Measurements from ENCODE around the gene CFAP107. TPM values are rescaled to one million over a fixed set of nuclear protein-coding genes. Genes with fewer than 3 reads are reported as not detected.

CFAP107 gene
- total and polyA plus RNA-seq, 11 donors: not detected

DNA sequence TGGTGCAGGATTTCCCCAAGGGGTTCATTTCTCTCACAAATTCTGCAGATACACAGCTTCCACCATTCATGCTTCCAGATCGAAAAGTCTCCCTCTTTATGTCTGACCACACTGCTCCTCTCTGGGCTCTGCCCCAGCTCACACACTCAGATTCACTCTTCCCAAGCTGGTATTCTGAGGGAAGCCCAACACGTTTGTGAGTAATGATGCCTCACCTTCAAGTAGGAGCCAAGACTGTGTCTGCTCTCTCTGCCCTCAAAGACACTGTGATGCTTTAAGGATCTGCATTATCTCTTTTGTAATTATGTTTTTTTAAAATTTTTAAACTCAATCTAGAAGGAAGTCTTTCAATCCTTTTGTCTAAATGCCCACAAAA lies 65.4 kb downstream of the CFAP107 start:
- no peak overlapping the region for H3K27ac ChIP-seq
- intact Hi-C loops (cut with DNase I): no loop called here
- H3K36me3 ChIP-seq: no peaks in the 10 kb centered on the region
- H3K4me3 ChIP-seq: no peak overlapping the region
- H3K27me3 ChIP-seq: peaks cover 0 to 13% (median 0%) of the 10 kb centered on the region in 9 donors
- ATAC-seq: no peak
- no peaks in the 10 kb centered on the region for H3K4me1 ChIP-seq
- WGBS, 4 donors: 34 to 59% (median 51%) methylated on average over 2 of the region's 2 CpGs
- peaks cover 0 to 5% (median 0%) of the 10 kb centered on the region in 12 donors for H3K9me3 ChIP-seq
- no peak for DNase-seq
- TF ChIP-seq POLR2A (IDR thresholded peaks at IDR 0.05): no peak
- TF ChIP-seq, protein P1, sequence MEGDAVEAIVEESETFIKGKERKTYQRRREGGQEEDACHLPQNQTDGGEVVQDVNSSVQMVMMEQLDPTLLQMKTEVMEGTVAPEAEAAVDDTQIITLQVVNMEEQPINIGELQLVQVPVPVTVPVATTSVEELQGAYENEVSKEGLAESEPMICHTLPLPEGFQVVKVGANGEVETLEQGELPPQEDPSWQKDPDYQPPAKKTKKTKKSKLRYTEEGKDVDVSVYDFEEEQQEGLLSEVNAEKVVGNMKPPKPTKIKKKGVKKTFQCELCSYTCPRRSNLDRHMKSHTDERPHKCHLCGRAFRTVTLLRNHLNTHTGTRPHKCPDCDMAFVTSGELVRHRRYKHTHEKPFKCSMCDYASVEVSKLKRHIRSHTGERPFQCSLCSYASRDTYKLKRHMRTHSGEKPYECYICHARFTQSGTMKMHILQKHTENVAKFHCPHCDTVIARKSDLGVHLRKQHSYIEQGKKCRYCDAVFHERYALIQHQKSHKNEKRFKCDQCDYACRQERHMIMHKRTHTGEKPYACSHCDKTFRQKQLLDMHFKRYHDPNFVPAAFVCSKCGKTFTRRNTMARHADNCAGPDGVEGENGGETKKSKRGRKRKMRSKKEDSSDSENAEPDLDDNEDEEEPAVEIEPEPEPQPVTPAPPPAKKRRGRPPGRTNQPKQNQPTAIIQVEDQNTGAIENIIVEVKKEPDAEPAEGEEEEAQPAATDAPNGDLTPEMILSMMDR (IDR thresholded peaks at IDR 0.05): no peak

Other genes starting within 250 kb of the CFAP107 start
- gene DHRS3, start 128.0 kb upstream of the CFAP107 start, total RNA-seq: 10 to 100 TPM; 28.6 to 84.0 (median 59.9) TPM
- 100 to 1,000 TPM in 1 of 2 donors, 10 to 100 TPM in 1; 39.7 to 102 TPM for gene DHRS3, start 128.0 kb upstream of the CFAP107 start, polyA plus RNA-seq
- gene AADACL4, start 102.1 kb upstream of the CFAP107 start, total RNA-seq: not detected
- gene AADACL4, start 102.1 kb upstream of the CFAP107 start, polyA plus RNA-seq: not detected
- not detected for gene AADACL3, start 30.1 kb upstream of the CFAP107 start, total RNA-seq
- gene AADACL3, start 30.1 kb upstream of the CFAP107 start, polyA plus RNA-seq: not detected
- not detected for gene PRAMEF12, start 27.5 kb downstream of the CFAP107 start, total RNA-seq
- gene PRAMEF12, start 27.5 kb downstream of the CFAP107 start, polyA plus RNA-seq: not detected
- gene PRAMEF1, start 45.2 kb downstream of the CFAP107 start, total RNA-seq: not detected
- not detected for gene PRAMEF1, start 45.2 kb downstream of the CFAP107 start, polyA plus RNA-seq
- not detected for gene PRAMEF11, start 85.2 kb downstream of the CFAP107 start, total RNA-seq
- gene PRAMEF11, start 85.2 kb downstream of the CFAP107 start, polyA plus RNA-seq: not detected
- gene HNRNPCL1, start 102.5 kb downstream of the CFAP107 start, total RNA-seq: not detected
- not detected for gene HNRNPCL1, start 102.5 kb downstream of the CFAP107 start, polyA plus RNA-seq
- not detected for gene PRAMEF2, start 110.9 kb downstream of the CFAP107 start, total RNA-seq
- gene PRAMEF2, start 110.9 kb downstream of the CFAP107 start, polyA plus RNA-seq: not detected
- not detected for gene PRAMEF4, start 140.0 kb downstream of the CFAP107 start, total RNA-seq
- not detected for gene PRAMEF4, start 140.0 kb downstream of the CFAP107 start, polyA plus RNA-seq
- not detected for gene PRAMEF10, start 152.1 kb downstream of the CFAP107 start, total RNA-seq
- gene PRAMEF10, start 152.1 kb downstream of the CFAP107 start, polyA plus RNA-seq: not detected
- not detected for gene PRAMEF7, start 170.4 kb downstream of the CFAP107 start, total RNA-seq
- not detected for gene PRAMEF7, start 170.4 kb downstream of the CFAP107 start, polyA plus RNA-seq
- not detected for gene PRAMEF6, start 201.4 kb downstream of the CFAP107 start, total RNA-seq
- not detected for gene PRAMEF6, start 201.4 kb downstream of the CFAP107 start, polyA plus RNA-seq